Left colon (tissue), 2 donors: Measurements from ENCODE around the gene BRWD1. TPM values are rescaled to one million over a fixed set of nuclear protein-coding genes. Genes with fewer than 3 reads are reported as not detected.

Experiments
- total RNA-seq, 2 donors: library from RNA; stranded (reverse); fragmentation: NEBNext Ultra II Directional; extraction: Animal tissue kit (Norgen Biotek cat#: 25700); gene quantifications; one replicate each; pipeline ENCODE4 v1.2.1, GENCODE V29; 2021
- donor health status: DM: no; HTN: no; CAD: no.
- donor health status: DM: yes; HTN: yes; CAD: no.

BRWD1 gene
- total RNA-seq, 2 donors from 2014 or later = 45.8 to 51.5 TPM

Other genes with a start within 250 kb of the BRWD1 start
- 10 to 100 TPM; 31.8 to 40.6 TPM for gene PSMG1, start 130.2 kb downstream of the BRWD1 start, total RNA-seq
- 100 to 1,000 TPM; 162 to 193 TPM for gene HMGN1, start 35.5 kb upstream of the BRWD1 start, total RNA-seq
- gene LCA5L, start 132.1 kb upstream of the BRWD1 start, total RNA-seq = 1 to 10 TPM in 1 of 2 donors, under 1 TPM in 1; 0.98 to 1.0 TPM
- gene SH3BGR, start 138.3 kb upstream of the BRWD1 start, total RNA-seq = 1 to 10 TPM; 2.5 to 5.4 TPM